Measurements from ENCODE around the gene CHSY3.

- TF ChIP-seq CTCF (IDR thresholded peaks at IDR 0.05) (no peak), POLR2A (IDR thresholded peaks at IDR 0.05) (no peak)
Measured at GRCh38 chr5:129935626-129936025, 31.4 kb downstream of the CHSY3 start.
